GM12865 (cell line): ENCODE data around the gene OSM.
A peak's percentile ranks its signal among the peaks of the same experiment; 100 is the strongest.

Source experiments
- DNase-seq: peaks from one replicate; pipeline ENCODE4 v3.0.0; 2010; ENCODE audit warnings: low read depth
- H3K4me3 ChIP-seq: 2 replicates; pipeline ENCODE4 v1.5.1; 2011; ENCODE audit warnings: mild to moderate bottlenecking, low read depth, low read length, control low read depth
- TF ChIP-seq, protein P1 (sequence below): IDR thresholded peaks from 2 replicates; pipeline ENCODE4 v1.5.1; 2011; ENCODE audit warnings: low read length, control low read depth, low read depth, inconsistent platforms; ENCODE audit not compliant: insufficient read depth; ENCODE audit errors: missing control alignments

Gene OSM

GRCh38 chr22:30309951-30310741 lies 43.5 kb upstream of the OSM start:
- DNase-seq, result peak; percentile 74
- no peak overlapping the region for H3K4me3 ChIP-seq
- TF ChIP-seq, protein P1, sequence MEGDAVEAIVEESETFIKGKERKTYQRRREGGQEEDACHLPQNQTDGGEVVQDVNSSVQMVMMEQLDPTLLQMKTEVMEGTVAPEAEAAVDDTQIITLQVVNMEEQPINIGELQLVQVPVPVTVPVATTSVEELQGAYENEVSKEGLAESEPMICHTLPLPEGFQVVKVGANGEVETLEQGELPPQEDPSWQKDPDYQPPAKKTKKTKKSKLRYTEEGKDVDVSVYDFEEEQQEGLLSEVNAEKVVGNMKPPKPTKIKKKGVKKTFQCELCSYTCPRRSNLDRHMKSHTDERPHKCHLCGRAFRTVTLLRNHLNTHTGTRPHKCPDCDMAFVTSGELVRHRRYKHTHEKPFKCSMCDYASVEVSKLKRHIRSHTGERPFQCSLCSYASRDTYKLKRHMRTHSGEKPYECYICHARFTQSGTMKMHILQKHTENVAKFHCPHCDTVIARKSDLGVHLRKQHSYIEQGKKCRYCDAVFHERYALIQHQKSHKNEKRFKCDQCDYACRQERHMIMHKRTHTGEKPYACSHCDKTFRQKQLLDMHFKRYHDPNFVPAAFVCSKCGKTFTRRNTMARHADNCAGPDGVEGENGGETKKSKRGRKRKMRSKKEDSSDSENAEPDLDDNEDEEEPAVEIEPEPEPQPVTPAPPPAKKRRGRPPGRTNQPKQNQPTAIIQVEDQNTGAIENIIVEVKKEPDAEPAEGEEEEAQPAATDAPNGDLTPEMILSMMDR, result no peak

DNA sequence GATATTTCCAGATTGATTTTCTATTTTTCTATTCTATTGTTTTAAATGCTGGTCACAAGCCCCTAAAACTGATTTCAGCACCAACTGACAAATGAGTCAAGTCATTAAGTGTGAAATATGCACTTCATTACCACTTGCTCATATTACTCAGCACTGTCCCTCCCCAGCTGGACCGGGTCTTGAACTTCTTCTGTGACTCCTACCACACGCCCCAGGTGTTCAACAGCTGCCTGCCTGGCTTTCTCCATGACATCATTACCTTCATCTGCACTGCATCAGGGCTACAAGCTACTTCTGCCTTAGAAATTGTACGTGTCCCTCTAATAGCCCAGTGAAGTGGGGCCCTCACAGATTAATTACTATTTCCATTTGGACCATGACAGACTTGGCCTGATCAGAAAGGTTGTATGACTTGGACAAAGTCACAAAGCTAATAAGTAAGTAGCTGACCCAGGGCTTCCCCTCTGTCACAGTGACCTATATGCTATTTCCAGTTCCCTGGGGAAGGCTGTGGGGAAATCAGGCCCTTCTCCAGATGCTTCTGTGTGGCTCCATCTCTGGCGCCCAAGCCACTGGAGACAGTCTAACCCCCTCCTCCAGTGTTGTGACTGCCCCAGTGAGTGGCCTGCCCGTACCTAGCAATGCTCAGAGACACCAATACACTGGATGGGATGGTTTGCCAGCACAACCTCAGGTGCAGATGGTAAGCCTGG lies 42.0 kb upstream of the OSM start:
- no peak overlapping the region for H3K4me3 ChIP-seq
- DNase-seq, result peak; percentile 88
- TF ChIP-seq, protein P1, result no peak

DNA sequence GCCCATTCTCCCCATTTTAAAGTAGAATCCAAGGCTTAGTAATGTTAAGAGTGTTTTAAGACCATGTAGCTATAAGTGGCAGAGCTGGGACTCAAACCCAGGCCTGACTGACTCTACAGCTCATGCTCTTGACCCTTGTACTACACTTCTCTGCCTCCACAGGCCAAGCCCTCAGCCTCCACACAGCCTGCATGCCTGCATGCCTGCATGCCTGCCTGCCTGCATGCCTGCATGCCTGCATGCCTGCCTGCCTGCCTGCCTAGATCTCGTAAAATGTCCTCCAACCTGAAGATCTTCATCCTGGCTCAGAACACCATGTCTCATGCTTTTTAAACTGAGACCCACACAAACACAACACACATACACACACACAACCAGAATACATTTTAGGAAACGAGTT lies 41.4 kb upstream of the OSM start:
- no peak overlapping the region for H3K4me3 ChIP-seq
- DNase-seq, result no peak

DNA sequence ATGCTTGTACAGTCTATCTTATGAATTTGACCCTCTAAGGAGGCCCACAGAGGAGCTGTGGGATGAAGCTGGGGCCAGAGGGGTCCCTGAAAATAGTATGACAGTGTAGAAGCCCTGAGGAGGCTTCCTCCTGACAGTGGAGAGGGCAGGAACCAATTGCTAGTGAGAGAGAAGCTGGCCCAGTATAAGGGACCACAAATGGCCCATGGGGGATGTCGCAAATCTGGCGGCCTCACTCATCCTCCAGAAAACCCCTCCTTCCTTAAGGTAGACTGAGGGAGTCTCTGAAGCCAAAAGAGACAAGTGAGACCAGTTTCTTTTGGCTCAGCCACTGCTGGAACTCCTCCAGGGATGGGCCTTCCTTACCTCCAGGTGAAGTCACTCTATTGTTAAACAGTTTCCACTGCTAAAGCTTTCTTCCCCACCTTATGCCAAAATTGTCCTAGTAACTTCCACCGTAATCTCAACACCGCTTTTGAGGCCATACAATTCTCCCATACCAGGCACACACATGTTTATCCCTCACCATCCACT lies 40.5 kb upstream of the OSM start:
- TF ChIP-seq, protein P1, result no peak
- H3K4me3 ChIP-seq, result peak overlapping the region; percentile 37
- peak; percentile 19 for DNase-seq

More for the DNA sequence above, 41.4 kb upstream of the OSM start:
- TF ChIP-seq, protein P1, result no peak

DNA sequence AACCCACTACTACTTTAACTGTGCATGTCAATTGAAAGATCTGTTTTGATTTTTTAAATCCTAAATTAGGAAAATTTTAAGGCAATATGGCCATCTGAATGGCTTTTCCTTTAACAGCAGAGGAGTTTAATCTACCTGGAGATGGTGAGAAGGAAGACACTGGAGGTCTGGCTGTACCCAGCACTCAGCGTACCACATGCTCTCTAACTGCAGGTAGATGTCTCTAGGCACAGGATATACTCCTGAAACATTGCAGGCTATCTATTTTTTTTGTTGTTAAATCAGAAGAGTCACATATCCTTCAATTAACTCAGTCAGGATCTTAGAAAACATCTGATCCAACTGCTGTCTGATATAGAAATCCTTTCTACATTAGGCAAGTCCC lies 40.0 kb upstream of the OSM start:
- TF ChIP-seq, protein P1, result no peak
- DNase-seq, result peak; percentile 15
- peak overlapping the region; percentile 37 for H3K4me3 ChIP-seq

GRCh38 chr22:30305906-30306626 lies 39.4 kb upstream of the OSM start:
- DNase-seq, result peak; percentile 66
- TF ChIP-seq, protein P1, result no peak
- H3K4me3 ChIP-seq, result peak overlapping the region; percentile 37
